Thyroid gland (tissue), 4 donors: ENCODE results near the gene SPATA2.
A peak's percentile ranks its signal among the peaks of the same experiment; 100 is the strongest.

Experiments used
- CTCF ChIP-seq, 6 experiments: fragments of 200-600 bp in 3 of 6; fragments of 450-650 bp in 3 of 6; sonication (generic) in 3 of 6; IDR thresholded peaks; one replicate each; pipeline ENCODE4 v1.5.1; 2016 to 2019; ENCODE audit warnings: antibody characterized with exemption in 6 of 6, mild to moderate bottlenecking in 2 of 6, inconsistent platforms in 1 of 6, moderate library complexity in 1 of 6
- POLR2A ChIP-seq, 2 donors: fragments of 450-650 bp; IDR thresholded peaks; one replicate each; pipeline ENCODE4 v1.6.1; 2017; ENCODE audit warnings: antibody characterized with exemption in 2 of 2, mild to moderate bottlenecking in 2 of 2, moderate library complexity in 1 of 2

GRCh38 chr20:49889935-49890333 lies 25.4 kb downstream of the SPATA2 start:
- peak in 5 of 6 experiments; percentile 9 to 47 (median 40) for TF ChIP-seq CTCF (IDR thresholded peaks at IDR 0.05)
- no peak for TF ChIP-seq POLR2A (IDR thresholded peaks at IDR 0.05)
